ENCODE results near the gene APELA. TPM values are rescaled to one million over a fixed set of nuclear protein-coding genes. Genes with fewer than 3 reads are reported as not detected.

APELA gene
- total RNA-seq, 1 donor from 2014 or later, result 0.56 TPM

- no peak for DNase-seq (ENCODE audit: low read depth, low spot score)
- Mint-ChIP-seq H3K4me1 (peaks cover 38% of the 10 kb centered on the region), H3K9me3 (peaks cover 4% of the 10 kb centered on the region), H3K27ac (ENCODE audit: unreplicated experiment) (no peak overlapping the region), H3K36me3 (ENCODE audit: low read depth) (no peaks in the 10 kb centered on the region), H3K27me3 (ENCODE audit: low read depth) (no peaks in the 10 kb centered on the region), H3K4me3 (no peak overlapping the region)
- TF ChIP-seq CTCF (conservative IDR thresholded peaks at IDR 0.05), result no peak
Measured at GRCh38 chr4:164880489-164881262, 3.7 kb downstream of the APELA start.

GRCh38 chr4:164888096-164888715 lies 11.2 kb downstream of the APELA start:
- Mint-ChIP-seq H3K9me3 (peaks cover under 1% of the 10 kb centered on the region), H3K4me3 (no peak overlapping the region), H3K4me1 (no peaks in the 10 kb centered on the region), H3K36me3 (ENCODE audit: low read depth) (no peaks in the 10 kb centered on the region), H3K27me3 (ENCODE audit: low read depth) (no peaks in the 10 kb centered on the region), H3K27ac (ENCODE audit: unreplicated experiment) (no peak overlapping the region)
- no peak for DNase-seq (ENCODE audit: low read depth, low spot score)
- no peak for TF ChIP-seq CTCF (conservative IDR thresholded peaks at IDR 0.05)

GRCh38 chr4:164890691-164891090 lies 13.7 kb downstream of the APELA start:
- no peak for TF ChIP-seq CTCF (conservative IDR thresholded peaks at IDR 0.05)
- no peaks in the 10 kb centered on the region for H3K36me3 Mint-ChIP-seq (ENCODE audit: low read depth)
- H3K27ac Mint-ChIP-seq (ENCODE audit: unreplicated experiment), result no peak overlapping the region
- no peak overlapping the region for H3K4me3 Mint-ChIP-seq
- H3K4me1 Mint-ChIP-seq, result no peaks in the 10 kb centered on the region
- H3K9me3 Mint-ChIP-seq, result no peaks in the 10 kb centered on the region
- no peaks in the 10 kb centered on the region for H3K27me3 Mint-ChIP-seq (ENCODE audit: low read depth)
- DNase-seq (ENCODE audit: low read depth, low spot score), result no peak

- H3K9me3 Mint-ChIP-seq, result no peaks in the 10 kb centered on the region
- no peaks in the 10 kb centered on the region for H3K36me3 Mint-ChIP-seq (ENCODE audit: low read depth)
- H3K4me1 Mint-ChIP-seq, result no peaks in the 10 kb centered on the region
- H3K27me3 Mint-ChIP-seq (ENCODE audit: low read depth), result no peaks in the 10 kb centered on the region
- DNase-seq (ENCODE audit: low read depth, low spot score), result no peak
- H3K27ac Mint-ChIP-seq (ENCODE audit: unreplicated experiment), result no peak overlapping the region
- TF ChIP-seq CTCF (conservative IDR thresholded peaks at IDR 0.05), result no peak
- no peak overlapping the region for H3K4me3 Mint-ChIP-seq
Measured at GRCh38 chr4:164892018-164892417, 15.0 kb downstream of the APELA start.

- H3K36me3 Mint-ChIP-seq (ENCODE audit: low read depth), result no peaks in the 10 kb centered on the region
- peak overlapping the region; percentile 50 for H3K27ac Mint-ChIP-seq (ENCODE audit: unreplicated experiment)
- H3K27me3 Mint-ChIP-seq (ENCODE audit: low read depth), result no peaks in the 10 kb centered on the region
- TF ChIP-seq CTCF (conservative IDR thresholded peaks at IDR 0.05), result no peak
- no peaks in the 10 kb centered on the region for H3K4me1 Mint-ChIP-seq
- H3K9me3 Mint-ChIP-seq, result no peaks in the 10 kb centered on the region
- DNase-seq (ENCODE audit: low read depth, low spot score), result no peak
- H3K4me3 Mint-ChIP-seq, result no peak overlapping the region
Measured at GRCh38 chr4:164894702-164895101, 17.7 kb downstream of the APELA start.

All from neural crest cell (in vitro differentiated cells).